ENCODE results near the gene EFCAB11. TPM values are rescaled to one million over a fixed set of nuclear protein-coding genes. Genes with fewer than 3 reads are reported as not detected.

The EFCAB11 gene
- total RNA-seq, 1 experiment from 2014 or later, result 36.2 TPM

DNA sequence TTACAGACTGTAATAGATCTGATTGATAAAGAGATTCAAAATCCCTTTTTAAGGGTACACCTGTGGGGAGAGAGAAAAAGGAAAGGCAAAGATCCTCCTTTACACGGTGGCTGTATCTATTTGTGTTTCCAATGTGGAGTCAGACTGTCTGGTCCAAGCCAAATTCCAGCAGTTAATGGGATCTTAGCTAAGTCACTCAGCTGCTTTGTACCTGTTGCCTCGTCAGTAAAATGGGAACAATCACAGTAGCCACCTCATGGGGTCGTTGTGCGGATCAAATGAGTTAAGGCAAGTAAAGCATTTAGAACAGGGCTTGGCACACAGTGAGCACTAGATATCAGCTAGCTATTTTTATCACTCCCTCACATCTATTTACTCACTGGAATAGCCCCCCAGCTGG, 46.9 kb downstream of the EFCAB11 start:
- no peaks in the 10 kb centered on the region for H3K9me3 ChIP-seq
- DNase-seq, result no peak
- no TSS peak for BruUV-seq (replicated peaks)
- no peaks in the 10 kb centered on the region for H3K27me3 ChIP-seq (replicated peaks; ENCODE audit: control insufficient read depth, insufficient read depth, low read length)
- Mint-ChIP-seq H3K4me3 (ENCODE audit: unreplicated experiment) (no peak overlapping the region), H3K27ac (ENCODE audit: unreplicated experiment) (no peak overlapping the region), H3K36me3 (ENCODE audit: insufficient read depth, unreplicated experiment) (peaks cover 2% of the 10 kb centered on the region), H3K9me3 (ENCODE audit: unreplicated experiment) (no peaks in the 10 kb centered on the region), H3K27me3 (ENCODE audit: insufficient read depth, unreplicated experiment) (no peaks in the 10 kb centered on the region), H3K4me1 (ENCODE audit: low read depth, unreplicated experiment) (peaks cover 15% of the 10 kb centered on the region)
- intact Hi-C loops (cut with micrococcal nuclease; ENCODE audit: unreplicated experiment), result no loop called here
- no peak for TF ChIP-seq CTCF (IDR thresholded peaks at IDR 0.05; ENCODE audit: insufficient read depth in 1 of 2, low read depth in 1 of 2, low read length in 1 of 2, severe bottlenecking in 1 of 2, unreplicated experiment in 1 of 2)
- ChIA-PET POLR2A (no interaction called here), CTCF (no interaction called here)
- no peaks in the 10 kb centered on the region for H3K36me3 ChIP-seq (ENCODE audit: control insufficient read depth, insufficient read depth, low read length)
- no peaks in the 10 kb centered on the region; the same call in 1 of the 2 replicates for H3K4me1 ChIP-seq
- no peak overlapping the region for H3K4me3 ChIP-seq (ENCODE audit: low read depth, low read length)

GRCh38 chr14:89906000-89906399, 48.5 kb downstream of the EFCAB11 start:
- Histone ChIP-seq H3K9me3 (no peaks in the 10 kb centered on the region), H3K27me3 (replicated peaks; ENCODE audit: control insufficient read depth, insufficient read depth, low read length) (no peaks in the 10 kb centered on the region), H3K4me1 (no peaks in the 10 kb centered on the region; the same call in 1 of the 2 replicates), H3K36me3 (ENCODE audit: control insufficient read depth, insufficient read depth, low read length) (no peaks in the 10 kb centered on the region), H3K4me3 (ENCODE audit: low read depth, low read length) (no peak overlapping the region)
- no TSS peak for BruUV-seq (replicated peaks)
- intact Hi-C loops (cut with micrococcal nuclease; ENCODE audit: unreplicated experiment), result no loop called here
- DNase-seq, result no peak
- CTCF ChIA-PET, result no interaction called here
- Mint-ChIP-seq H3K4me1 (ENCODE audit: low read depth, unreplicated experiment) (peaks cover 8% of the 10 kb centered on the region), H3K27me3 (ENCODE audit: insufficient read depth, unreplicated experiment) (no peaks in the 10 kb centered on the region), H3K9me3 (ENCODE audit: unreplicated experiment) (no peaks in the 10 kb centered on the region), H3K27ac (ENCODE audit: unreplicated experiment) (no peak overlapping the region), H3K4me3 (ENCODE audit: unreplicated experiment) (no peak overlapping the region), H3K36me3 (ENCODE audit: insufficient read depth, unreplicated experiment) (no peaks in the 10 kb centered on the region)
- TF ChIP-seq CTCF (IDR thresholded peaks at IDR 0.05; ENCODE audit: insufficient read depth in 1 of 2, low read depth in 1 of 2, low read length in 1 of 2, severe bottlenecking in 1 of 2, unreplicated experiment in 1 of 2), result no peak
- POLR2A ChIA-PET, result no interaction called here

GRCh38 chr14:89903340-89903952, 51.1 kb downstream of the EFCAB11 start:
- Histone ChIP-seq H3K27me3 (replicated peaks; ENCODE audit: control insufficient read depth, insufficient read depth, low read length) (no peaks in the 10 kb centered on the region), H3K4me3 (ENCODE audit: low read depth, low read length) (no peak overlapping the region), H3K9me3 (no peaks in the 10 kb centered on the region), H3K4me1 (no peaks in the 10 kb centered on the region), H3K36me3 (ENCODE audit: control insufficient read depth, insufficient read depth, low read length) (no peaks in the 10 kb centered on the region)
- no peaks in the 10 kb centered on the region for H3K27me3 Mint-ChIP-seq (ENCODE audit: insufficient read depth, unreplicated experiment)
- H3K4me3 Mint-ChIP-seq (ENCODE audit: unreplicated experiment), result no peak overlapping the region
- ChIA-PET POLR2A (no interaction called here), CTCF (no interaction called here)
- DNase-seq, result no peak
- H3K9me3 Mint-ChIP-seq (ENCODE audit: unreplicated experiment), result no peaks in the 10 kb centered on the region
- TF ChIP-seq CTCF (IDR thresholded peaks at IDR 0.05; ENCODE audit: insufficient read depth in 1 of 2, low read depth in 1 of 2, low read length in 1 of 2, severe bottlenecking in 1 of 2, unreplicated experiment in 1 of 2), result no peak
- H3K36me3 Mint-ChIP-seq (ENCODE audit: insufficient read depth, unreplicated experiment), result no peaks in the 10 kb centered on the region
- intact Hi-C loops (cut with micrococcal nuclease; ENCODE audit: unreplicated experiment), result loop anchor here (5.0 kb wide), 2 partner anchors 46 to 121 kb away; no protein-coding TSS in a partner anchor
- H3K4me1 Mint-ChIP-seq (ENCODE audit: low read depth, unreplicated experiment), result no peaks in the 10 kb centered on the region
- H3K27ac Mint-ChIP-seq (ENCODE audit: unreplicated experiment), result no peak overlapping the region
- BruUV-seq (replicated peaks), result no TSS peak
